ENCODE measurements around the gene ACSL5.

The ACSL5 gene

GRCh38 chr10:112446055-112446854 is 72.3 kb downstream of the ACSL5 start:
- H3K4me3 ChIP-seq (ENCODE audit: low read length): peak overlapping the region; percentile 94
- DNase-seq (ENCODE audit: low read depth): peak; percentile 5
- TF ChIP-seq CTCF (conservative IDR thresholded peaks at IDR 0.05; ENCODE audit: low read length): no peak

- peak within 1 kb of the TSS; percentile 94 for H3K4me3 ChIP-seq (ENCODE audit: low read length)
- peak; percentile 37 for TF ChIP-seq CTCF (conservative IDR thresholded peaks at IDR 0.05; ENCODE audit: low read length)
- DNase-seq (ENCODE audit: low read depth): peak; percentile 80
These were observed 73.1 kb downstream of the ACSL5 start, which contains the start of the genes VTI1A and ZDHHC6 for GRCh38 chr10:112446855-112447619. VTI1A (plus strand) TSS chr10:112447215; CDS start chr10:112447374, 159 bp downstream. ZDHHC6 (minus strand) TSS chr10:112446914; CDS start chr10:112445436, 1,478 bp downstream.

- TF ChIP-seq CTCF (conservative IDR thresholded peaks at IDR 0.05; ENCODE audit: low read length): no peak
- peak overlapping the region; percentile 94 for H3K4me3 ChIP-seq (ENCODE audit: low read length)
- no peak for DNase-seq (ENCODE audit: low read depth)
These were observed 73.7 kb downstream of the ACSL5 start for GRCh38 chr10:112447620-112447928.

- TF ChIP-seq CTCF (conservative IDR thresholded peaks at IDR 0.05; ENCODE audit: low read length): no peak
- H3K4me3 ChIP-seq (ENCODE audit: low read length): no peak overlapping the region
- DNase-seq (ENCODE audit: low read depth): no peak
These were observed 75.0 kb downstream of the ACSL5 start for GRCh38 chr10:112448888-112449287.

- DNase-seq (ENCODE audit: low read depth): no peak
These were observed 81.2 kb downstream of the ACSL5 start for GRCh38 chr10:112454910-112455779.

GRCh38 chr10:112456533-112456932 is 82.6 kb downstream of the ACSL5 start:
- no peak for DNase-seq (ENCODE audit: low read depth)
- TF ChIP-seq CTCF (conservative IDR thresholded peaks at IDR 0.05; ENCODE audit: low read length): no peak
- no peak overlapping the region for H3K4me3 ChIP-seq (ENCODE audit: low read length)

More at GRCh38 chr10:112454910-112455779, 81.2 kb downstream of the ACSL5 start:
- TF ChIP-seq CTCF (conservative IDR thresholded peaks at IDR 0.05; ENCODE audit: low read length): no peak
- no peak overlapping the region for H3K4me3 ChIP-seq (ENCODE audit: low read length)

All from AG10803 (cell line).